Activated CD4-positive, CD25-positive, alpha-beta regulatory T cell treated with anti-CD3 and anti-CD28 coated beads, Interleukin-2, amount 50 U/mL, for 24 hours (primary cell): ENCODE measurements around the gene TMEM260.

Experiments
- ATAC-seq, 2 donors: fragments of 150-1000 bp; cut with Tn5 transposase; one replicate each; pipeline ENCODE4 v1.10.0; 2021; ENCODE audit warnings: mild to moderate bottlenecking in 1 of 2, moderate library complexity in 1 of 2

Gene TMEM260

GRCh38 chr14:56579345-56580220 is at the start of gene TMEM260:
TMEM260 (plus strand) TSS chr14:56579798; CDS start chr14:56579915, 117 bp downstream.
- peak; percentile 82 to 86 for ATAC-seq

DNA sequence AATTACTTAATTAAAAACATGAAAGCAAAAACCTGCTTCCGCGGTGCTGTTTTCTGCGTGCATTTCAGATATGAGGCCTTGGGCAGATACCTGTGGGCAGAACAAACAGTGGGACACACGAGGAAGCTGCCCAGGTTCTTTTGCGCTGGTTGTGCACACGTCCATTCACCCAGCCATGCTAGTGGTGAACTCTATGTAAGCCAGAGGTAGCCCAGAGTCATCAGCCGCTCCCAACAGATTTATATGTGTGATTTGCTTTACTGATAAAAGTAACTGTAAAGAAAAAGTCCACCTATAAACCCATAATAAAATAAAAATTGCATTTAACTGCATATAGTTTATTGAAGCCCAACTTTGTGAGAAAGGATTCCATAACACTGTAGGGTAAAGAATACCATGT is 47.1 kb upstream of the TMEM260 start:
- ATAC-seq = no peak

DNA sequence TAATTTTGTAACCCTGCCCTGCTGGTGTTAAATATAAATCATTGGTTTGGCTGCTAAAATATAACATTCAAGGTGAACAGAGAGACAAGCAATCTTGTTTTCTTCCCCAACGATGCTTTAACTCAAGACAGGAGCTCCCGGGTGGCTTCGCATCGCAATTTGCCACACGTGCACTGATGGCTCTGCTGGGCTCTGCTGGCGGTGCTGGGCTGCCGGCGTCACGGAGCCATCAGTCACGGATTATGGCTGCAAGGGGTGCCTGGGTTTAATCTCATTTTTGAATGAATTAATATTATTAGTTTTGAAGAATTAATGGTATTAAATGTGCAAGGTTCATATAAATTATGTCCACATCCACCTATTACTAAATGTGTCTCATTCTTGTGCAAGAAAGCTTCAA is 44.9 kb upstream of the TMEM260 start:
- ATAC-seq = no peak

DNA sequence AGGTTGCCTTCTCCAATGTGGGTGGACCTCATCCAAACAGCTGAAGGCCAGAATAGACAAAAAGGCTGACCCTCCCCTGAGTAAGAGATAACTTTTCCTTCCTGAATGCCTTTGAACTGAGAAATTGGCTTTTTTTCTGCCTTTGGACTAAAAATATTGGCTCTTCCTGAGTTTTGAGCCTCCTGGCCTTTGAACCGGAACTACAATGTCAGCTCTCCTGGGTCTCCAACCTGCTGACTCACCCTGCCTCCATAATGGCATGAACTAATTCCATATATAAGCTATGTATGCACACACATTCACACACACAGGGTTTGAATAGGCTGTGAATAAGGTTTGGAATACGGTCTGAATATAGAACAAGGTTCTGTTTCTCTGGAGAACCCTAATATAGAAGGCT is 39.7 kb upstream of the TMEM260 start:
- no peak for ATAC-seq

GRCh38 chr14:56543436-56543835 is 36.2 kb upstream of the TMEM260 start:
- no peak for ATAC-seq

- ATAC-seq = no peak
Observed at GRCh38 chr14:56549721-56550120, 29.9 kb upstream of the TMEM260 start.

DNA sequence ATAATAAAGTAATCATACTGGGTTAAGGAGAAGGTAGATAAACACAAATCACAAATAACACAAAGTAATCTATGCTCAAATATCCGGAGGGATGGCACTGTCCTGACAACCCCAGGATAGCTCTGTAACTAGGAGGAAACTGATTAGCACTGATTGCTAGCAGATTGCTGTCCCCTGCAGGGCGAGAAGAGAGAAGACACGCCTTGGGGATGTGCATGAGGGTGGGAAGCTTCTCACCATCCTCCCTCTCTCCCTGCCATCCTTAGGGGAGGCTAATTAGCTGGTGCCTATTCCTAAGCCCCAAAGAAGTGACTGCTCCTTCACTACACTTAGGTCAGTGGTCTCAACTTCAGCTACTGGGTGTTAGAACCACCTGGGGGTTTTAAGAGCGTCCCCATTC is 27.0 kb upstream of the TMEM260 start:
- ATAC-seq = no peak

DNA sequence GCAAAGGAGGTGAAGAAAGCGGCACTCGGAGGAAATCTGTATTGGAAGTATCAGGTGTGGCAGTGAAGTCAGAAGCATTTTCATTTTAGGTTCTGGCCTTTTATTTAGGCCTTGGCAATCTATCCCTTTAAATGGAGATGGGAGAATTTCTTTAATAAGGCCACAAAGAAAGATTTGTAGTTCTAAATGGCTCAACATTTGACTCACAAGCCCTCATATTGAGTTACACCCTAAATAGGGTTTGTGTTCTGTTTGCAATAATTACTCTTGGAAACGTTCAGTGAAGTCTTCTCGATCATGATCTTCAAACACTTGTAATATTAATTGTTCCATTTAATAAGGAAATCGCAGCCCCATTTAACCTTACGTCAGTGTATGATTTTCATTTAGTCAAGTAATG is 25.3 kb upstream of the TMEM260 start:
- no peak for ATAC-seq

- ATAC-seq = no peak
Observed at GRCh38 chr14:56555921-56556570, 23.6 kb upstream of the TMEM260 start.

GRCh38 chr14:56559182-56559581 is 20.4 kb upstream of the TMEM260 start:
- no peak for ATAC-seq

DNA sequence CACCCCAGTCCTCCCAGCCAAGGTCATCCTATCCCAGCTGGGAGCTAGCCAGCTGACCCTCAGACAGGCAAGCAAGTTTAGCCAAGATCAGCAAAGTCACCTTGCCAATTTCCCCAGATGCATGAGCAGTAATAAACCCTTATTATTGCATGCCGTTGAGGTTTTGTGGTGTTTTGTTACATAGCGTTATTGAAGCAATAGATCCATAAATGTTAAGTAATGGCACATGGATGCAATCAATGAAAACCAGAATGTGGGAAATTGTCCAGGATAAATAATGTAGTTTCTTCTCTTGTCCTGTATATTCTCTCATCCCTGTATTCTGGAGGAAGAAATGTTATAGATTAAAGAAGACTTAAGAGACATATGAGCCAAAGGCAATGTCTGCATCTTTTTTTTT is 18.0 kb upstream of the TMEM260 start:
- no peak for ATAC-seq

- no peak for ATAC-seq
Observed at GRCh38 chr14:56562883-56563282, 16.7 kb upstream of the TMEM260 start.

DNA sequence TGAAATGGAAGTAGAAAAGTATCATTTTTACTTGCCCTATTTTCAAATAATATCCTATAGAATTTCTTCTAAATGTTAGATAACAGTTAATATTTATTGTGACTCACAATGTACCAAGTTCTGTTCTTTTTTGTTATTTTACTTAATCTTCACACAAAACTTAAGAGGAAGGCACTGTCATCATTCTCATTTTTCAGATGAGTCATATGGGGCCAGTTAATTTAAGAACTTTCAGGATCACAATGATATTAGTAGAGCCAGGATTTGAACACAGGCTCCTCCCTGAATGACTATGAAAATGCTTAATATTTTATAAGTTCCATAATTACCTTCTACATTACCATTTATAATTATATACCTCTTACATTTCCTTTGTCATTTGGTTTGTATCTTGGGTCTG is 10.4 kb upstream of the TMEM260 start:
- no peak for ATAC-seq

DNA sequence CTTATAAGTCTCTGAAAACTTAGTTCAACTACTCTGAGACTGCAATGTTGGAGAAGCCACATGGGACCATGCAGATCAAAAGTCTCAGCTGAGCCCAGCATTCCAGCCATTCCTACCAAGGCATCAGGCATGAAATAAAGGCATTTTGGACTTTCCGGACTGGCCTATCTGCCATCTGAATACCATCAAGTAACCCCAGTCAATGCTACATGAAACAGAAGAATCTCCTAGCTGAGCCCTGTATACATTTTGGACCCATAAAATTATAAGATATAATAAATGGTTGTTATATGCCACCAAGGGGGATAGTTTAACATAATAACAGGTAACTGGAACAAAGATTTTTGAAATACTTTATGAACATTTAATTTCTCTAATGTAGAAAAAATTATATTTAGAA is 9.3 kb upstream of the TMEM260 start:
- no peak for ATAC-seq

DNA sequence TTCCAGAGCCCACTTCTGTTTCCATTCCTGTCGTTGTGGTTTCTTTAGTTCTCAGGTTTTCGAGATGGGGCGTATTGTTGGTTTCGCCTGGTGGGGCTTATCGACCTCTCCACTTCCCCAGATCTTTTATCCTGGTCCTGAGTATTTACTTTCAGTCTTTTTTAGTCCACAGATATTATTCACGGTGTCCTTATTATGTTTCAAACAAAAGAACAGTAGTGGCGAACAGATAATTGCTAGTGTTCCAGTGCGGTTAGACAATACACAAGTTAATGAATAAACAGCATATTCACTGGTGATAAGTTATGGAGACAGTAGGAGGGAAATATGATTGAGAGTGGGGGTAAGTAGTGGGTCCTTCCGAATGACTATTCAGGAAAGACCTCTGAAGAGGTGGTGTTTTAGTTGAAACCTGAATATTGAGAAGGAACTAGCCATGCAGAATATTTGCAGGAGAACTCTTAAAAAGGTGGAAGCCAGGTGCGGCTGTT is 668 bp downstream of the TMEM260 start:
- ATAC-seq = no peak

DNA sequence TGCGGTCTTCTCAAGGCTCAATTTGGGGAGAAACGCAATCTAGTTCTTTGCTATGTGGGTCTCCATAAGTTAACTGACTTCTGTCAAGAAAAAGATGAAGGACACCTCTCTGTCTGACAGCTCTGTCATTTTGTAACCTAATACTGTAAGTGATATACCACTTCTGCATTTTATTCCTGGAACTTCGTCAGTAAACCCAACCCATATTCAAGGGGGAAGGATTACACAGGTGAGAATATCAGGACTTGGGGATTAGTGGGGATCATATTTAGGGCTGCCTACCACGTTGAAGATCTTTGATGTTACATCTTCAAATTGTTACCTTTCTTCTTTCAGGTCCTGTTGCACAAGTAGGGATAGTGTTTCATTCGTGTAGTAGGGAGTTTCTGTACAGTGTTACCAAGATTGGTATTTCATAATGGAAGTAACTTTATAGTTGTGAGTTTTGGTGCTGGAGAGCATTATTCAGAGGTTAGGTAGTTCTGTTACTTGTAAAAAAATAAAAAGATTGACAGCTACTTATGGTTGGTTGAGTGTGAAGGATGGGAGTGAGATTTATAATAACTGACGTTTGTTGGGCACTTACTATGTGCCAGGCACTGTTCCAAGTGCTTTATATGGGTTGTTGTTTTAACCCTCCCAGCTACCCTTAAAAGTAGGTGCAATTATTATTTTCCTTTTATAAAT is 1.6 kb downstream of the TMEM260 start:
- no peak for ATAC-seq

- ATAC-seq = no peak
Observed at GRCh38 chr14:56585461-56586084, 6.0 kb downstream of the TMEM260 start.

DNA sequence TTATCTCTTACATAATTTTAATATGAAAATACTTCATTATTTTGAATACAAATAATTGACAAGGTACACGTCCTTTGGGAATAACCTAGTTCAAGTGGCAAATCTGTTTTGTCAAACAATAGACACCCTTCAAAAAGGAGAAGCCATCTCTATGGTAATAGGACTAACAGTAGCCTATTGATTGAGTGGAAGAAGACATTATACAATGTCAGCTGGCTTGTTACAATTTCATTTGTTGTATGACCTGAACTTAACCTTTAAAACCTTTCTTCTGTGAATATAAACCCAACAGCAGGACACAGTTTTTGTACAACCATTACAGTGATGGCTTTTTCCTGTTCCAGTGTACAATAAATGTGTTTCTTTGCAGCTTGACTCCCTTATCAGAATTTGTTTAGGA is 8.1 kb downstream of the TMEM260 start:
- no peak for ATAC-seq

- ATAC-seq = no peak
Observed at GRCh38 chr14:56590535-56590960, 10.9 kb downstream of the TMEM260 start.

- no peak for ATAC-seq
Observed at GRCh38 chr14:56592746-56593544, 13.3 kb downstream of the TMEM260 start.

GRCh38 chr14:56594428-56594827 is 14.8 kb downstream of the TMEM260 start:
- ATAC-seq = no peak

DNA sequence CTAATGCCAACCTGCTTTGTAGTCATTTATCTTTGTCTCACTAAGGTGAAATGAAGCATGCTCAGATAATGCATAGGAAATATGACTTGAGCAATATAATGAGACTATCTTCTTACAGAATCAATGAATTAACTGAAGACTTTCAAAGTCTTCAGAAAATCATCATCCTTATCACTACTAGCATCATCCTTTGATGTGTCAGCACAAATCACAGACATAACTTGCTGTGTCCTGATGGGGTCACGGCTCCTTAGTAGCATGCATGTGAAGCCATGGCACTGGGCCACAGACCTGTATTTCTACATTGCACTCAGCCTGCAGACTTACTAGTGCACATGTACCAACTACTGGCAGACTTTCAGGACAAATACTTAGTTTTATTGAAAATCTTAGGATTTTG is 18.9 kb downstream of the TMEM260 start:
- no peak for ATAC-seq
